ENCODE data around the gene FPGT. TPM values are rescaled to one million over a fixed set of nuclear protein-coding genes. Genes with fewer than 3 reads are reported as not detected.

Gene FPGT
- polyA plus RNA-seq, 1 donor from 2014 or later: 3.1 TPM

Other genes with a start within 250 kb of the FPGT start
- gene LRRIQ3, start 66 bp upstream of the FPGT start, polyA plus RNA-seq (ENCODE audit: insufficient read depth, low read depth, low replicate concordance): 0.41 TPM
- not detected for gene TNNI3K, start 37.1 kb downstream of the FPGT start, polyA plus RNA-seq (ENCODE audit: insufficient read depth, low read depth, low replicate concordance)

All from brain (organoid and tissue), 1 donor.